ENCODE measurements around the gene FERMT3. TPM values are rescaled to one million over a fixed set of nuclear protein-coding genes. Genes with fewer than 3 reads are reported as not detected.

Gene FERMT3
- total and polyA plus RNA-seq, 2 of the 13 experiments (the other 11 are each of a cell fraction or from before 2014, with no cell fraction given) = 0.29 TPM; not detected in 1

DNA sequence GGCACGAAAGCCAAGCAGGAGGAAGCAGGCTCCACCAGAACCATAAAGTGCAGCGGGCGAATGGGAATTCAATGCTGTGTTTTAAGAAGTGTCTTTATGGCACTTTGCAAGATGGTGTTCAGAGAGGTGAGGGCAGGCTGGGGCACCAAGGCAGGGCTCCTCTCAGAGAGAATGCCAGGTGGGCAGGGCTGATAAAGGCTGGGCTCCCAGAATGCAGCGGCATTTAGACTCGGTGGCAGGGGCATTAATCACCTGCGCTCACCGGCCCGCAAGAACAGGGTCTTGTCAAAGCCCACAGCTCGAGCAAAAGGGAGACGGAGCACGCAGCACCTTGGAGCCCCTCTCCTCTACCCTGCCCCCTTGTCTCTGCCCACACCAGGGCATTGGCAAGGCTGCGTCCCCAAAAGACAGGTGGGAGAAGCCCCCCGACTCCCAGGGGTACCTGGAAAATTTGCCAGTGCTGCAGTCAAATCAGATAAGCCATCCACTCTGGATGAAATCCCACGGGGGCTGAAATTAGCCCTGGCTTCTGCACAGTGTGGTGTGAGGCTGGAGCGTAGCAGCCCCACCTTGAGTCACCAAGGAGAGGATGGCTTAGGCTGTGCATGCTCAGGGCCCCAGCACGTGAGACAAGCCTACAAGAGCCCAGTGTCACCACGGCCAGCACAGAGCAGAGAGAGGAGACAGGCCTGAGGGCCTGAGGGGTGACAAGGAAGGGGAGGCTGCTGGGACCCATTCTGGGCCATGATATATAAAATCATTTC, 48.7 kb upstream of the FERMT3 start:
- Histone ChIP-seq H3K27me3 (ENCODE audit: control insufficient read depth in 1 of 2, insufficient read depth in 2 of 2, low read length in 2 of 2) (no peaks in the 10 kb centered on the region), H3K27ac (ENCODE audit: extremely low read length, insufficient read depth, low read length) (no peak overlapping the region), H3K36me3 (replicated peaks in 1 of 2; ENCODE audit: control insufficient read depth in 1 of 2, insufficient read depth in 2 of 2, low read length in 2 of 2) (no peaks in the 10 kb centered on the region; a peak in 1 of 5 replicates), H3K4me3 (replicated peaks in 1 of 3; ENCODE audit: insufficient read depth in 1 of 3, low read depth in 2 of 3, low read length in 3 of 3) (no peak overlapping the region), H3K9me3 (ENCODE audit: low read length) (no peaks in the 10 kb centered on the region), H2AFZ (ENCODE audit: low read length) (no peak overlapping the region), H3K79me2 (ENCODE audit: insufficient read depth, low read length) (peaks cover 3% of the 10 kb centered on the region), H4K20me1 (ENCODE audit: insufficient read depth, low read length) (peaks cover 15% of the 10 kb centered on the region; the same call in 1 of the 2 replicates), H3K4me1 (ENCODE audit: insufficient read depth, low read length) (peaks cover 34% of the 10 kb centered on the region), H3K9ac (ENCODE audit: insufficient read depth, low read depth, low read length) (no peak overlapping the region), H3K4me2 (ENCODE audit: low read depth, low read length) (no peak overlapping the region)
- ChIA-PET CTCF (ENCODE audit: low intra/inter-chr PET ratio, low total read pairs) (no interaction called here), POLR2A (no interaction called here)
- 95% methylated on average over 9 of the region's 17 CpGs for WGBS (ENCODE audit: low lambda C conversion rate)
- intact Hi-C loops (cut with micrococcal nuclease; ENCODE audit: unreplicated experiment) = loop anchor here (10.0 kb wide), 1 partner anchor 323 kb away; the partner anchor contains the start of gene MARK2
- FAIRE-seq (no peak), ATAC-seq (no peak), DNase-seq (ENCODE audit: low spot score) (no peak)
- in situ Hi-C loops (cut with HindIII; ENCODE audit: extremely low pct_ligation_motif_present, low pct_unique_long_range_greater_than_20kb) = no loop called here
- TF ChIP-seq ZNF562 (CRISPR knock-in tag; IDR thresholded peaks at IDR 0.05; ENCODE audit: borderline replicate concordance) (no peak), CHD4 (IDR thresholded peaks at IDR 0.05; ENCODE audit: borderline replicate concordance, low read length) (no peak), JDP2 (CRISPR knock-in tag; IDR thresholded peaks at IDR 0.05; ENCODE audit: borderline replicate concordance) (no peak), ISX (CRISPR knock-in tag; conservative IDR thresholded peaks at IDR 0.05) (no peak), CC2D1A (CRISPR knock-in tag; IDR thresholded peaks at IDR 0.05) (no peak), ZNF577 (CRISPR knock-in tag; IDR thresholded peaks at IDR 0.05; ENCODE audit: borderline replicate concordance, low read depth) (no peak), ZNF550 (CRISPR knock-in tag; IDR thresholded peaks at IDR 0.05; ENCODE audit: borderline replicate concordance) (no peak)
- TF ChIP-seq, protein P1, sequence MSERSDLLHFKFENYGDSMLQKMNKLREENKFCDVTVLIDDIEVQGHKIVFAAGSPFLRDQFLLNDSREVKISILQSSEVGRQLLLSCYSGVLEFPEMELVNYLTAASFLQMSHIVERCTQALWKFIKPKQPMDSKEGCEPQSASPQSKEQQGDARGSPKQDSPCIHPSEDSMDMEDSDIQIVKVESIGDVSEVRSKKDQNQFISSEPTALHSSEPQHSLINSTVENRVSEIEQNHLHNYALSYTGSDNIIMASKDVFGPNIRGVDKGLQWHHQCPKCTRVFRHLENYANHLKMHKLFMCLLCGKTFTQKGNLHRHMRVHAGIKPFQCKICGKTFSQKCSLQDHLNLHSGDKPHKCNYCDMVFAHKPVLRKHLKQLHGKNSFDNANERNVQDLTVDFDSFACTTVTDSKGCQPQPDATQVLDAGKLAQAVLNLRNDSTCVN (CRISPR knock-in tag; IDR thresholded peaks at IDR 0.05; ENCODE audit: borderline replicate concordance) = no peak
- TF ChIP-seq, protein P2, sequence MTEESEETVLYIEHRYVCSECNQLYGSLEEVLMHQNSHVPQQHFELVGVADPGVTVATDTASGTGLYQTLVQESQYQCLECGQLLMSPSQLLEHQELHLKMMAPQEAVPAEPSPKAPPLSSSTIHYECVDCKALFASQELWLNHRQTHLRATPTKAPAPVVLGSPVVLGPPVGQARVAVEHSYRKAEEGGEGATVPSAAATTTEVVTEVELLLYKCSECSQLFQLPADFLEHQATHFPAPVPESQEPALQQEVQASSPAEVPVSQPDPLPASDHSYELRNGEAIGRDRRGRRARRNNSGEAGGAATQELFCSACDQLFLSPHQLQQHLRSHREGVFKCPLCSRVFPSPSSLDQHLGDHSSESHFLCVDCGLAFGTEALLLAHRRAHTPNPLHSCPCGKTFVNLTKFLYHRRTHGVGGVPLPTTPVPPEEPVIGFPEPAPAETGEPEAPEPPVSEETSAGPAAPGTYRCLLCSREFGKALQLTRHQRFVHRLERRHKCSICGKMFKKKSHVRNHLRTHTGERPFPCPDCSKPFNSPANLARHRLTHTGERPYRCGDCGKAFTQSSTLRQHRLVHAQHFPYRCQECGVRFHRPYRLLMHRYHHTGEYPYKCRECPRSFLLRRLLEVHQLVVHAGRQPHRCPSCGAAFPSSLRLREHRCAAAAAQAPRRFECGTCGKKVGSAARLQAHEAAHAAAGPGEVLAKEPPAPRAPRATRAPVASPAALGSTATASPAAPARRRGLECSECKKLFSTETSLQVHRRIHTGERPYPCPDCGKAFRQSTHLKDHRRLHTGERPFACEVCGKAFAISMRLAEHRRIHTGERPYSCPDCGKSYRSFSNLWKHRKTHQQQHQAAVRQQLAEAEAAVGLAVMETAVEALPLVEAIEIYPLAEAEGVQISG (CRISPR knock-in tag; IDR thresholded peaks at IDR 0.05) = no peak
- TF ChIP-seq, protein P3, sequence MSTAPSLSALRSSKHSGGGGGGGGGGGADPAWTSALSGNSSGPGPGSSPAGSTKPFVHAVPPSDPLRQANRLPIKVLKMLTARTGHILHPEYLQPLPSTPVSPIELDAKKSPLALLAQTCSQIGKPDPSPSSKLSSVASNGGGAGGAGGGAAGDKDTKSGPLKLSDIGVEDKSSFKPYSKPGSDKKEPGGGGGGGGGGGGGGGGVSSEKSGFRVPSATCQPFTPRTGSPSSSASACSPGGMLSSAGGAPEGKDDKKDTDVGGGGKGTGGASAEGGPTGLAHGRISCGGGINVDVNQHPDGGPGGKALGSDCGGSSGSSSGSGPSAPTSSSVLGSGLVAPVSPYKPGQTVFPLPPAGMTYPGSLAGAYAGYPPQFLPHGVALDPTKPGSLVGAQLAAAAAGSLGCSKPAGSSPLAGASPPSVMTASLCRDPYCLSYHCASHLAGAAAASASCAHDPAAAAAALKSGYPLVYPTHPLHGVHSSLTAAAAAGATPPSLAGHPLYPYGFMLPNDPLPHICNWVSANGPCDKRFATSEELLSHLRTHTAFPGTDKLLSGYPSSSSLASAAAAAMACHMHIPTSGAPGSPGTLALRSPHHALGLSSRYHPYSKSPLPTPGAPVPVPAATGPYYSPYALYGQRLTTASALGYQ (CRISPR knock-in tag; IDR thresholded peaks at IDR 0.05) = no peak
- no TSS peak for BruUV-seq (replicated peaks)
